Activated CD8-positive, alpha-beta memory T cell treated with anti-CD3 and anti-CD28 coated beads, Interleukin-2, amount 50 U/mL, for 1 hour (primary cell): ENCODE results near the gene SUFU.

ENCODE experiments used
- DNase-seq: peaks from one replicate; pipeline ENCODE4 v3.0.0-alpha.2; 2020; ENCODE audit errors: extremely low read depth

Gene SUFU

GRCh38 chr10:102619281-102619981 lies 115.7 kb downstream of the SUFU start:
- no peak for DNase-seq

GRCh38 chr10:102620138-102620590 lies 116.4 kb downstream of the SUFU start:
- DNase-seq = no peak

- DNase-seq = no peak
Observed at GRCh38 chr10:102620591-102621442, 117.0 kb downstream of the SUFU start.

- DNase-seq = no peak
Observed at GRCh38 chr10:102621443-102622325, 117.9 kb downstream of the SUFU start.

- no peak for DNase-seq
Observed at GRCh38 chr10:102624094-102624493, 120.3 kb downstream of the SUFU start.

- no peak for DNase-seq
Observed at GRCh38 chr10:102624751-102625645, 121.2 kb downstream of the SUFU start.

GRCh38 chr10:102626026-102626685 lies 122.4 kb downstream of the SUFU start:
- no peak for DNase-seq

GRCh38 chr10:102627291-102627735 lies 123.5 kb downstream of the SUFU start:
- no peak for DNase-seq

GRCh38 chr10:102627736-102628293 lies 124.0 kb downstream of the SUFU start:
- DNase-seq = no peak

- DNase-seq = no peak
Observed at GRCh38 chr10:102628451-102628911, 124.7 kb downstream of the SUFU start.

GRCh38 chr10:102629661-102630614 lies 126.2 kb downstream of the SUFU start:
- no peak for DNase-seq

- DNase-seq = no peak
Observed at GRCh38 chr10:102630663-102631062, 126.9 kb downstream of the SUFU start.

- no peak for DNase-seq
Observed at GRCh38 chr10:102631525-102632393, 128.0 kb downstream of the SUFU start.

- no peak for DNase-seq
Observed at GRCh38 chr10:102632394-102633111, 128.8 kb downstream of the SUFU start.

- DNase-seq = no peak
Observed at GRCh38 chr10:102633287-102633686, 129.5 kb downstream of the SUFU start.

GRCh38 chr10:102633848-102634247 lies 130.1 kb downstream of the SUFU start:
- no peak for DNase-seq

GRCh38 chr10:102634686-102635085 lies 130.9 kb downstream of the SUFU start:
- DNase-seq = no peak
